ENCODE measurements around the gene ATP6V0A1. TPM values are rescaled to one million over a fixed set of nuclear protein-coding genes. Genes with fewer than 3 reads are reported as not detected.
"Not testable (repeated sequence)": the region's sequence is repeated elsewhere in the genome, so short reads cannot be mapped to it uniquely, and the experiment has no call there.

Gene ATP6V0A1
- total and polyA plus RNA-seq, 5 donors from 2014 or later, result 13.8 to 28.1 (median 16.2) TPM

DNA sequence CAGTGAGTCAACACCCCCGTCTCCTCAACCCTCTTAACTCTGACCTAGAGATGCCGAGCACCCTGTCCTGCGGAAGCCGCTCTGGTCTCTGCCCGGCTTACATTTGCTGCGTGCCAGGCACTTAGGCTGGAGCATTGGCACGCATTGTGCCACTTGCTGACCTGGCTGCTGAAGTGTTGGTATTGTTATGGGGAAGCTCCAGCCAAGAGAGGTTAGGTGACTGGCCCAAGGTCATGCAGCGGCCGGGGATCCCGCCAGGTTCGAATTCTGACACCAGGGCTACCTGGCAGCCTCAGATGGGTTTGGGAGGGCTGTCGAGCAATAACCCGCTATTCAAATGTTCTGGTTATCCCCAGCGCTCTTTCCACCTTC lies 89.0 kb downstream of the ATP6V0A1 start:
- no peak for DNase-seq
- H3K4me1 Mint-ChIP-seq, result peaks cover 0 to 21% (median 13%) of the 10 kb centered on the region in 4 donors
- Histone ChIP-seq H3K27me3 (ENCODE audit: control insufficient read depth, insufficient read depth, low read length) (no peaks in the 10 kb centered on the region), H3K36me3 (ENCODE audit: control insufficient read depth, insufficient read depth, low read length) (no peaks in the 10 kb centered on the region), H3K4me1 (ENCODE audit: control insufficient read depth, insufficient read depth, low read length, poor library complexity, severe bottlenecking) (peaks cover 18% of the 10 kb centered on the region), H3K9me3 (ENCODE audit: control insufficient read depth in 2 of 2, low read length in 2 of 2) (no peaks in the 10 kb centered on the region), H3K4me3 (ENCODE audit: low read depth, low read length) (no peak overlapping the region), H3K27ac (ENCODE audit: insufficient read depth, low read length, poor library complexity, severe bottlenecking) (no peak overlapping the region)
- no peak overlapping the region for H3K27ac Mint-ChIP-seq
- H3K4me3 Mint-ChIP-seq, result peak overlapping the region in 1 of 4 donors; percentile 3
- no peak for ATAC-seq (ENCODE audit: low read depth in 2 of 2)
- H3K36me3 Mint-ChIP-seq, result no peaks in the 10 kb centered on the region
- peaks cover 4% of the 10 kb centered on the region for H3K27me3 Mint-ChIP-seq
- no peaks in the 10 kb centered on the region for H3K9me3 Mint-ChIP-seq

DNA sequence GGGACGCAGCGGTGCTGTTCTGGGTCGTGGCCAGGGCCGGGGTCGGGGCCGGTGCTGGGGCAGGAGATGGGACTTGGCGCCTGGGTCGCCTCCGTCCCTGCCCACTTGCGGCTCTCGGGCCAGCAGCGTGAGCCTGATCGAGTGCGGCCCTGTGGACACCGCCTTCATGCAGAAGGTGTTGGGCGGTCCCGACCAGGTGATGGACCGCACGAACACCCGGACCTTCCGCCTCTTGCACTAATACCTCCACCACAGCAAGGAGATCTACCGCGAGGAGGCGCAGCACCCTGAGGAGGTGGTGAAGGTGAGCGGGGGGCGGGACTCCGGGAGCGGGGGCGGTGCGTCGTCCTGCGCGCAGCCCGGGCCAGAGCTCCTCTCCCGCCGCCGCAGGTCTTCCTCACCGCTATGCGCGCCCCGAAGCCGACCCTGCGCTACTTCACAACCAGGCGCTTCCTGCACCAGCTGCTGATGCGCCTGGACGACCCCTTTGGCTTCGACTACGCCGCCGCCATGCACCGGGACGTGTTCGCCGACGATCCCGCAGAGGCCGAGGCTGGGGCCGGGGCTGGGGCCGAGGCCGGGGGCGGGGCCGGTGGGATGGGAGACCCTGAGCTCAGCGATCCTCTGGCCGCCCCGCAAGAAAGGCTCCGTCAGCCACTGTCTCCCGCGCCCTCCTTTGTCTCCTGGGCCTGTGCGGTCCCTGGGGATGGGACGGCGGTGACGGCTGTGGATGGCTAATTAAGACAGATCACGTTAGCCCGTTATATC lies 89.6 kb downstream of the ATP6V0A1 start:
- Mint-ChIP-seq H3K36me3 (no peaks in the 10 kb centered on the region), H3K27ac (no peak overlapping the region), H3K27me3 (peaks cover 4% of the 10 kb centered on the region), H3K9me3 (no peaks in the 10 kb centered on the region), H3K4me3 (peak overlapping the region in 3 of 4 donors; percentile 50 to 78 (median 63)), H3K4me1 (peaks cover 0 to 26% (median 14%) of the 10 kb centered on the region in 4 donors)
- H3K4me1 ChIP-seq (ENCODE audit: control insufficient read depth, insufficient read depth, low read length, poor library complexity, severe bottlenecking), result peaks cover 18% of the 10 kb centered on the region
- no peak overlapping the region for H3K4me3 ChIP-seq (ENCODE audit: low read depth, low read length)
- H3K9me3 ChIP-seq (ENCODE audit: control insufficient read depth in 2 of 2, low read length in 2 of 2), result no peaks in the 10 kb centered on the region
- peak; percentile 57 to 86 (median 72) for DNase-seq
- H3K36me3 ChIP-seq (ENCODE audit: control insufficient read depth, insufficient read depth, low read length), result no peaks in the 10 kb centered on the region
- H3K27ac ChIP-seq (ENCODE audit: insufficient read depth, low read length, poor library complexity, severe bottlenecking), result no peak overlapping the region
- ATAC-seq (ENCODE audit: low read depth in 2 of 2), result peak; percentile 83 to 87
- H3K27me3 ChIP-seq (ENCODE audit: control insufficient read depth, insufficient read depth, low read length), result no peaks in the 10 kb centered on the region

DNA sequence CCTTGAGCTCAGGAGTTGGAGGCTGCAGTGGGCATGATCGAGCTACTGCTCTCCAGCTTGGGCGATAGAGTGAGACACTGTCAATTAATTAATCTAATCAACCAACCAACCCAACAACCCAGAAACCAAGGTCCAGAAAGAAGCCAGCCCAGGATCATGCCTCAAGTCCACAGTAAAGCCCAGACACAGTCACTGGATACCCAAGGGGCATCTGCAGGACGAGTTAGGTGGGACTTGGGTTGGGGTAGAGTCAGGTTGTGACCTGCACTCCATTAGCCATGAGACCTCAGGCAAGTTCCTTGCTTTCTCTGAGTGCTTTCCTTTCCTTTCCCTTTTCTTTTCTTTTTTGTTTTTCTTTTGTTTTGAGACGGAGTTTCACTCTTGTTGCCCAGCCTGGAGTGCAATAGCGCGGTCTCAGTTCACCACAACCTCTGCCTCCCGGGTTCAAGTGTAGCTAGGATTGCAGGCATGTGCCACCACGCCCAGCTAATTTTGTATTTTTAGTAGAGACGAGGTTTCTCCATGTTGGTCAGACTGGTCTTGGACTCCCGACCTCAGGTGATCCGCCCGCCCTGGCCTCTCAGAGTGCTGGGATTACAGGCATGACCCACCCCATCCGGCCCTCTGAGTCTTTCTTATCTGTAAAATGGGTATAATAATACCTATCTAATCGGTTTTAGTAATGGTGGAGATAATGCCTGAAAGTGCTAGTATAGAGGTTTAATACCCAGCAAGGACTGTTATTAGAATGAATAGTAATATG lies 90.5 kb downstream of the ATP6V0A1 start:
- Mint-ChIP-seq H3K9me3 (no peaks in the 10 kb centered on the region), H3K27me3 (peaks cover 4% of the 10 kb centered on the region), H3K36me3 (no peaks in the 10 kb centered on the region), H3K4me1 (peaks cover 0 to 32% (median 18%) of the 10 kb centered on the region in 4 donors), H3K4me3 (peak overlapping the region in 3 of 4 donors; percentile 50 to 78 (median 63)), H3K27ac (no peak overlapping the region)
- Histone ChIP-seq H3K27me3 (ENCODE audit: control insufficient read depth, insufficient read depth, low read length) (no peaks in the 10 kb centered on the region), H3K4me1 (ENCODE audit: control insufficient read depth, insufficient read depth, low read length, poor library complexity, severe bottlenecking) (peaks cover 27% of the 10 kb centered on the region), H3K4me3 (ENCODE audit: low read depth, low read length) (no peak overlapping the region), H3K36me3 (ENCODE audit: control insufficient read depth, insufficient read depth, low read length) (no peaks in the 10 kb centered on the region), H3K9me3 (ENCODE audit: control insufficient read depth in 2 of 2, low read length in 2 of 2) (no peaks in the 10 kb centered on the region), H3K27ac (ENCODE audit: insufficient read depth, low read length, poor library complexity, severe bottlenecking) (no peak overlapping the region)
- ATAC-seq (ENCODE audit: low read depth in 2 of 2) (no peak), DNase-seq (no peak)

DNA sequence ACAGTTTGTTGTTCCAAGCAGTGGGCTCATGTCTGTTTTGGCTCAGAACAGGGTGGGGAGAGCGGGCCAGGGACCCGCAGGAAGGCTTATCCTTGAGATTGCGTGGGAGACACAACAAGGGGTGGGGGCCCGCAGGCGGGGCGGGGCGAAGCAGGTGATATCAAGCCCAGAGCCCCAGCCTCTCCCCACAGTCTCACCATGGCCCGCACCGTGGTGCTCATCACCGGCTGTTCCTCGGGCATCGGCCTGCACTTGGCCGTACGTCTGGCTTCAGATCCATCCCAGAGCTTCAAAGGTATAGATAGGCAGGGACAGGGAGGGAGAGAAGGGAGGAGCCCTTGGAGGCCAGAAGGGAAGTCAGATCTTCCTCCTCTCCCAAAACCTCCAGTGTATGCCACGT lies 94.1 kb downstream of the ATP6V0A1 start, which contains the start of gene HSD17B1:
HSD17B1 (plus strand) TSS at position 188 of the 400 bp plus-strand sequence; CDS start at position 199, 11 bp downstream.
- H3K27ac ChIP-seq (ENCODE audit: insufficient read depth, low read length, poor library complexity, severe bottlenecking); DNase-seq; H3K36me3 Mint-ChIP-seq; H3K27me3 Mint-ChIP-seq; H3K27me3 ChIP-seq (ENCODE audit: control insufficient read depth, insufficient read depth, low read length); ATAC-seq (ENCODE audit: low read depth in 2 of 2); H3K4me3 ChIP-seq (ENCODE audit: low read depth, low read length); H3K36me3 ChIP-seq (ENCODE audit: control insufficient read depth, insufficient read depth, low read length); H3K9me3 ChIP-seq (ENCODE audit: control insufficient read depth in 2 of 2, low read length in 2 of 2); H3K9me3 Mint-ChIP-seq: not testable (repeated sequence)
- Mint-ChIP-seq H3K4me3 (peak within 1 kb of the TSS; percentile 87 to 91 (median 90)), H3K27ac (peak within 1 kb of the TSS in 2 of 3 donors; percentile 48 to 81), H3K4me1 (peaks cover 0 to 44% (median 24%) of the 10 kb centered on the region in 4 donors)
- peaks cover 39% of the 10 kb centered on the region for H3K4me1 ChIP-seq (ENCODE audit: control insufficient read depth, insufficient read depth, low read length, poor library complexity, severe bottlenecking)

DNA sequence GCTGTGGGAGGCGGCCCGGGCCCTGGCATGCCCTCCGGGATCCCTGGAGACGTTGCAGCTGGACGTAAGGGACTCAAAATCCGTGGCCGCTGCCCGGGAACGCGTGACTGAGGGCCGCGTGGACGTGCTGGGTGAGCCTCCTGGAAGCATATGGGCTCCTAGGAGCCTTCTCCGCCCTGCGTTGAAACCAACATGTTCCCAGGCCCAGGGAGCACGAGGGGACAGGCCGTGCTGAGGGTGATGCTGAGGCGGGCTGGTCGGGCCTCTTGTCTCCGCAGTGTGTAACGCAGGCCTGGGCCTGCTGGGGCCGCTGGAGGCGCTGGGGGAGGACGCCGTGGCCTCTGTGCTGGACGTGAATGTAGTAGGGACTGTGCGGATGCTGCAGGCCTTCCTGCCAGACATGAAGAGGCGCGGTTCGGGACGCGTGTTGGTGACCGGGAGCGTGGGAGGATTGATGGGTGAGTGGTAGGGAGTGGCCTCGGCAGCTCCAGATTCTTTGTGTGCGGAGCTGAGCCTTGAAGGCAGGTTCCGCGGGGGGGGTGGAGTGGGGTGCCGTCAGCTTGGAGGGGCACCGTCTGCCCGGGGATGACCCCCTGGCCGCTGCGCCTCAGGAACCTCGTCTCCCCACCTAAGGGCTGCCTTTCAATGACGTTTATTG lies 94.6 kb downstream of the ATP6V0A1 start:
- Histone ChIP-seq H3K9me3 (ENCODE audit: control insufficient read depth in 2 of 2, low read length in 2 of 2) (no peaks in the 10 kb centered on the region), H3K4me3 (ENCODE audit: low read depth, low read length) (no peak overlapping the region), H3K27ac (ENCODE audit: insufficient read depth, low read length, poor library complexity, severe bottlenecking) (no peak overlapping the region), H3K36me3 (ENCODE audit: control insufficient read depth, insufficient read depth, low read length) (no peaks in the 10 kb centered on the region), H3K27me3 (ENCODE audit: control insufficient read depth, insufficient read depth, low read length) (no peaks in the 10 kb centered on the region), H3K4me1 (ENCODE audit: control insufficient read depth, insufficient read depth, low read length, poor library complexity, severe bottlenecking) (peaks cover 33% of the 10 kb centered on the region)
- Mint-ChIP-seq H3K9me3 (no peaks in the 10 kb centered on the region), H3K4me3 (peak overlapping the region; percentile 63 to 91 (median 90)), H3K27me3 (peaks cover 4% of the 10 kb centered on the region), H3K4me1 (peaks cover 0 to 44% (median 24%) of the 10 kb centered on the region in 4 donors), H3K36me3 (no peaks in the 10 kb centered on the region), H3K27ac (peak overlapping the region in 2 of 3 donors; percentile 48 to 81)
- ATAC-seq (ENCODE audit: low read depth in 2 of 2) (no peak), DNase-seq (no peak)

DNA sequence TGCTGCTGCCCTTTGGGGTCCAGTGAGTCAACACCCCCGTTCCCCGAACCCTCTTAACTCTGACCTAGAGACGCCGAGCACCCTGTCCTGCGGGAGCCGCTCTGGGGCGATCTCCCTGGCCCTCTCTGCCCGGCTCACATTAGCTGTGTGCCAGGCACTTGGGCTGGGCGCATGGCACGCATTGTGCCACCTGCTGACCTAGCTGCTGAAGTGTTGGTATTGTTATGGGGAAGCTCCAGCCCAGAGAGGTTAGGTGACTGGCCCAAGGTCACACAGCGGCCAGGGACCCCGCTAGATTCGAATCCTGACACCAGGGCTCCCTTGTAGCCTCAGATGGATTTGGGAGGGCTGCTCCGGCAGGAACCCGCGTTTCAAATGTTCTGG lies 95.2 kb downstream of the ATP6V0A1 start:
- Mint-ChIP-seq H3K9me3 (no peaks in the 10 kb centered on the region), H3K27ac (peak overlapping the region in 2 of 3 donors; percentile 94 to 97), H3K4me1 (peaks cover 0 to 41% (median 22%) of the 10 kb centered on the region in 4 donors), H3K4me3 (peak overlapping the region; percentile 90 to 91 (median 90)), H3K27me3 (peaks cover 4% of the 10 kb centered on the region), H3K36me3 (no peaks in the 10 kb centered on the region)
- Histone ChIP-seq H3K9me3 (ENCODE audit: control insufficient read depth in 2 of 2, low read length in 2 of 2) (no peaks in the 10 kb centered on the region), H3K4me1 (ENCODE audit: control insufficient read depth, insufficient read depth, low read length, poor library complexity, severe bottlenecking) (peaks cover 28% of the 10 kb centered on the region), H3K27me3 (ENCODE audit: control insufficient read depth, insufficient read depth, low read length) (no peaks in the 10 kb centered on the region), H3K4me3 (ENCODE audit: low read depth, low read length) (peak overlapping the region; percentile 48), H3K27ac (ENCODE audit: insufficient read depth, low read length, poor library complexity, severe bottlenecking) (peak overlapping the region; percentile 87), H3K36me3 (ENCODE audit: control insufficient read depth, insufficient read depth, low read length) (no peaks in the 10 kb centered on the region)
- DNase-seq (peak in 1 of 3 donors; percentile 41), ATAC-seq (ENCODE audit: low read depth in 2 of 2) (peak in 1 of 2 donors; percentile 9)

DNA sequence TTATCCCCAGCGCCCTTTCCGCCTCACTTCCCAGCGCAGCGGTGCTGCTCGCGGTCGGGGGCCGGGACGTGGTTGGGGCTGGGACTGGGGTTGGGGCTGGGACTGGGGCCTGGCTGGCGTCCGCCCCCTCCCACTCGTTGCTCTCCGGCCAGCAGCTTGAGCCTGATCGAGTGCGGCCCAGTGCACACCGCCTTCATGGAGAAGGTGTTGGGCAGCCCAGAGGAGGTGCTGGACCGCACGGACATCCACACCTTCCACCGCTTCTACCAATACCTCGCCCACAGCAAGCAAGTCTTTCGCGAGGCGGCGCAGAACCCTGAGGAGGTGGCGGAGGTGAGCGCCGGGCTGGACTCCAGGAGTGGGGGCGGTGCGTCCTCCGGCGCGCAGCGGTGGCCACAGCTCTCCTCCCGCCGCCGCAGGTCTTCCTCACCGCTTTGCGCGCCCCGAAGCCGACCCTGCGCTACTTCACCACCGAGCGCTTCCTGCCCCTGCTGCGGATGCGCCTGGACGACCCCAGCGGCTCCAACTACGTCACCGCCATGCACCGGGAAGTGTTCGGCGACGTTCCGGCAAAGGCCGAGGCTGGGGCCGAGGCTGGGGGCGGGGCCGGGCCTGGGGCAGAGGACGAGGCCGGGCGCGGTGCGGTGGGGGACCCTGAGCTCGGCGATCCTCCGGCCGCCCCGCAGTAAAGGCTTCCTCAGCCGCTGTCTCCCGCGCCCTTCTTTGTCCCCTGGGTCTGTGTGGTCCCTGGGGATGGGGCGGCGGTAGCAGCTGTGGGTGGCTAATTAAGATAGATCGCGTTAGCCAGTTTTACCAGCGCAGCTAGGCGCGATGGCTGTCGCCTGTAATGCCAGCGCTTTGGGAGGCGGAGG lies 95.8 kb downstream of the ATP6V0A1 start:
- Histone ChIP-seq H3K27ac (ENCODE audit: insufficient read depth, low read length, poor library complexity, severe bottlenecking) (peak overlapping the region; percentile 87), H3K36me3 (ENCODE audit: control insufficient read depth, insufficient read depth, low read length) (no peaks in the 10 kb centered on the region), H3K4me3 (ENCODE audit: low read depth, low read length) (peak overlapping the region; percentile 62), H3K9me3 (ENCODE audit: control insufficient read depth in 2 of 2, low read length in 2 of 2) (no peaks in the 10 kb centered on the region), H3K27me3 (ENCODE audit: control insufficient read depth, insufficient read depth, low read length) (no peaks in the 10 kb centered on the region), H3K4me1 (ENCODE audit: control insufficient read depth, insufficient read depth, low read length, poor library complexity, severe bottlenecking) (peaks cover 27% of the 10 kb centered on the region)
- Mint-ChIP-seq H3K4me1 (peaks cover 0 to 37% (median 18%) of the 10 kb centered on the region in 4 donors), H3K4me3 (peak overlapping the region; percentile 90 to 91 (median 90)), H3K9me3 (no peaks in the 10 kb centered on the region), H3K36me3 (no peaks in the 10 kb centered on the region), H3K27me3 (no peaks in the 10 kb centered on the region), H3K27ac (peak overlapping the region; percentile 77 to 97 (median 94))
- DNase-seq, result peak; percentile 69 to 87 (median 73)
- peak; percentile 83 to 85 for ATAC-seq (ENCODE audit: low read depth in 2 of 2)

Data from CD4-positive, CD25-positive, alpha-beta regulatory T cell (primary cell).